Sciatic nerve (tissue), 2 donors: ENCODE data around the gene SLC26A2. TPM values are rescaled to one million over a fixed set of nuclear protein-coding genes. Genes with fewer than 3 reads are reported as not detected.

ENCODE experiments used
- ATAC-seq: fragments of 200-7000 bp; cut with Tn5 transposase; one replicate; pipeline ENCODE4 v1.9.1; 2020; ENCODE audit warnings: mild to moderate bottlenecking, moderate library complexity
- DNase-seq: peaks from one replicate; pipeline ENCODE4 v3.0.0-alpha.2; 2020; ENCODE audit warnings: low spot score
- intact Hi-C: fragments of 100-400 bp; cut with DNase I; formaldehyde crosslinking; loops from one replicate; pipeline ENCODE4 v1.14.2; 2022
- total RNA-seq: library from RNA; stranded (reverse); fragmentation: NEBNext Ultra II Directional; extraction: Animal tissue kit (Norgen Biotek cat#: 25700); gene quantifications from one replicate; pipeline ENCODE4 v1.2.1, GENCODE V29; 2021
- donor health status: DM: no; HTN: no; CAD: no.
- donor health status: DM: no; HTN: no; CAD: no.

SLC26A2 gene
- 15.8 TPM for total RNA-seq

- intact Hi-C loops = loop anchor here (10.0 kb wide), 1 partner anchor 126 kb away; no protein-coding TSS in a partner anchor
- DNase-seq = peak; percentile 98
- peak; percentile 100 for ATAC-seq
Measured at GRCh38 chr5:149960272-149961185, at the start of gene SLC26A2. Gene SLC26A2 (plus strand): TSS chr5:149960758. CDS start chr5:149977653, 16,895 bp downstream.

GRCh38 chr5:149911031-149911430 is 49.5 kb upstream of the SLC26A2 start:
- no peak for DNase-seq
- intact Hi-C loops = no loop called here
- ATAC-seq = no peak

- intact Hi-C loops = no loop called here
- ATAC-seq = no peak
- DNase-seq = no peak
Measured at GRCh38 chr5:149912226-149912871, 48.2 kb upstream of the SLC26A2 start.

GRCh38 chr5:149913436-149914419 is 46.8 kb upstream of the SLC26A2 start:
- ATAC-seq = no peak
- no peak for DNase-seq
- intact Hi-C loops = no loop called here

GRCh38 chr5:149915392-149916260 is 44.9 kb upstream of the SLC26A2 start:
- ATAC-seq = no peak
- intact Hi-C loops = no loop called here
- DNase-seq = no peak

GRCh38 chr5:149916334-149917072 is 44.1 kb upstream of the SLC26A2 start:
- ATAC-seq = no peak
- intact Hi-C loops = no loop called here
- DNase-seq = no peak

GRCh38 chr5:149917073-149917676 is 43.4 kb upstream of the SLC26A2 start:
- DNase-seq (no peak), ATAC-seq (no peak)
- intact Hi-C loops = no loop called here

- ATAC-seq (no peak), DNase-seq (no peak)
- intact Hi-C loops = no loop called here
Measured at GRCh38 chr5:149921597-149921996, 39.0 kb upstream of the SLC26A2 start.

GRCh38 chr5:149922950-149923349 is 37.6 kb upstream of the SLC26A2 start:
- DNase-seq = no peak
- ATAC-seq = no peak
- intact Hi-C loops = no loop called here

GRCh38 chr5:149924486-149924885 is 36.1 kb upstream of the SLC26A2 start:
- ATAC-seq (no peak), DNase-seq (no peak)
- intact Hi-C loops = no loop called here

- intact Hi-C loops = no loop called here
- no peak for ATAC-seq
- DNase-seq = no peak
Measured at GRCh38 chr5:149930043-149930748, 30.4 kb upstream of the SLC26A2 start.

GRCh38 chr5:149930749-149931574 is 29.6 kb upstream of the SLC26A2 start:
- no peak for ATAC-seq
- DNase-seq = no peak
- intact Hi-C loops = no loop called here

GRCh38 chr5:149931992-149932436 is 28.5 kb upstream of the SLC26A2 start:
- intact Hi-C loops = no loop called here
- no peak for ATAC-seq
- DNase-seq = no peak

- intact Hi-C loops = no loop called here
- no peak for DNase-seq
- ATAC-seq = no peak
Measured at GRCh38 chr5:149932445-149933350, 27.9 kb upstream of the SLC26A2 start.

GRCh38 chr5:149935431-149935901 is 25.1 kb upstream of the SLC26A2 start:
- peak; percentile 67 for DNase-seq
- peak; percentile 86 for ATAC-seq
- intact Hi-C loops = no loop called here
